HG03135 (cell line): ENCODE measurements around the gene SNX9.
A peak's percentile ranks its signal among the peaks of the same experiment; 100 is the strongest.
"Not testable (repeated sequence)": the region's sequence is repeated elsewhere in the genome, so short reads cannot be mapped to it uniquely, and the experiment has no call there.

ENCODE experiments used
- ATAC-seq: cut with Tn5 transposase; IDR thresholded peaks from one replicate; pipeline ENCODE4 v1.9.1; 2021; ENCODE audit warnings: mild to moderate bottlenecking, moderate library complexity; ENCODE audit not compliant: unreplicated experiment

SNX9 gene

GRCh38 chr6:157853902-157854502 lies 31.0 kb downstream of the SNX9 start:
- ATAC-seq = no peak

- no peak for ATAC-seq
Measured at GRCh38 chr6:157855325-157855724, 32.3 kb downstream of the SNX9 start.

GRCh38 chr6:157855804-157856203 lies 32.8 kb downstream of the SNX9 start:
- not testable (repeated sequence) for ATAC-seq

- ATAC-seq = not testable (repeated sequence)
Measured at GRCh38 chr6:157858664-157859063, 35.6 kb downstream of the SNX9 start.

- ATAC-seq = no peak
Measured at GRCh38 chr6:157859775-157860504, 36.9 kb downstream of the SNX9 start.

GRCh38 chr6:157860505-157860991 lies 37.5 kb downstream of the SNX9 start:
- ATAC-seq = no peak

- ATAC-seq = no peak
Measured at GRCh38 chr6:157861184-157861583, 38.1 kb downstream of the SNX9 start.

- ATAC-seq = no peak
Measured at GRCh38 chr6:157861814-157862213, 38.8 kb downstream of the SNX9 start.

- ATAC-seq = no peak
Measured at GRCh38 chr6:157862706-157863105, 39.7 kb downstream of the SNX9 start.

GRCh38 chr6:157864185-157864761 lies 41.2 kb downstream of the SNX9 start:
- ATAC-seq = no peak

GRCh38 chr6:157865249-157865648 lies 42.2 kb downstream of the SNX9 start:
- ATAC-seq = no peak

- ATAC-seq = no peak
Measured at GRCh38 chr6:157867155-157867559, 44.1 kb downstream of the SNX9 start.

- ATAC-seq = no peak
Measured at GRCh38 chr6:157867981-157868380, 44.9 kb downstream of the SNX9 start.

GRCh38 chr6:157868835-157869234 lies 45.8 kb downstream of the SNX9 start:
- ATAC-seq = no peak

- ATAC-seq = no peak
Measured at GRCh38 chr6:157869673-157870302, 46.7 kb downstream of the SNX9 start.

- no peak for ATAC-seq
Measured at GRCh38 chr6:157873735-157874344, 50.8 kb downstream of the SNX9 start.

- no peak for ATAC-seq
Measured at GRCh38 chr6:157877149-157877548, 54.1 kb downstream of the SNX9 start.

GRCh38 chr6:157877573-157878438 lies 54.8 kb downstream of the SNX9 start:
- no peak for ATAC-seq

GRCh38 chr6:157879034-157879872 lies 56.2 kb downstream of the SNX9 start:
- peak; percentile 87 for ATAC-seq
